ENCODE data around the gene NFX1.
"Not testable (repeated sequence)": the region's sequence is repeated elsewhere in the genome, so short reads cannot be mapped to it uniquely, and the experiment has no call there.

Gene NFX1

GRCh38 chr9:33393581-33393980 is 103.3 kb downstream of the NFX1 start:
- H3K4me3 ChIP-seq (replicated peaks; ENCODE audit: insufficient read depth, low read length): no peak overlapping the region
- DNase-seq (ENCODE audit: low read depth in 1 of 2, low spot score in 1 of 2): no peak
- no peaks in the 10 kb centered on the region for H3K27me3 ChIP-seq (ENCODE audit: insufficient read depth, poor library complexity, severe bottlenecking)
- no peak overlapping the region for H3K27ac ChIP-seq (replicated peaks)
- TF ChIP-seq SPI1 (IDR thresholded peaks at IDR 0.05; ENCODE audit: borderline replicate concordance, low read depth) (no peak), POLR2AphosphoS5 (IDR thresholded peaks at IDR 0.05; ENCODE audit: low read depth) (no peak), GABPA (IDR thresholded peaks at IDR 0.05; ENCODE audit: low read depth) (no peak), CTCF (IDR thresholded peaks at IDR 0.05; ENCODE audit: insufficient read depth, low read length) (no peak), REST (IDR thresholded peaks at IDR 0.05; ENCODE audit: insufficient replicate concordance, low read depth) (no peak)

GRCh38 chr9:33393986-33394385 is 103.7 kb downstream of the NFX1 start:
- H3K4me3 ChIP-seq (replicated peaks; ENCODE audit: insufficient read depth, low read length); DNase-seq (ENCODE audit: low read depth in 1 of 2, low spot score in 1 of 2); H3K27ac ChIP-seq (replicated peaks); H3K27me3 ChIP-seq (ENCODE audit: insufficient read depth, poor library complexity, severe bottlenecking): not testable (repeated sequence)

- H3K27me3 ChIP-seq (ENCODE audit: insufficient read depth, poor library complexity, severe bottlenecking); H3K27ac ChIP-seq (replicated peaks); H3K4me3 ChIP-seq (replicated peaks; ENCODE audit: insufficient read depth, low read length); DNase-seq (ENCODE audit: low read depth in 1 of 2, low spot score in 1 of 2): not testable (repeated sequence)
Observed at GRCh38 chr9:33395159-33395879, 105.0 kb downstream of the NFX1 start.

- not testable (repeated sequence) for DNase-seq (ENCODE audit: low read depth in 1 of 2, low spot score in 1 of 2); H3K27me3 ChIP-seq (ENCODE audit: insufficient read depth, poor library complexity, severe bottlenecking); H3K27ac ChIP-seq (replicated peaks); H3K4me3 ChIP-seq (replicated peaks; ENCODE audit: insufficient read depth, low read length)
Observed at GRCh38 chr9:33397801-33398200, 107.5 kb downstream of the NFX1 start.

GRCh38 chr9:33399047-33399446 is 108.7 kb downstream of the NFX1 start:
- H3K27me3 ChIP-seq (ENCODE audit: insufficient read depth, poor library complexity, severe bottlenecking); DNase-seq (ENCODE audit: low read depth in 1 of 2, low spot score in 1 of 2); H3K27ac ChIP-seq (replicated peaks); H3K4me3 ChIP-seq (replicated peaks; ENCODE audit: insufficient read depth, low read length): not testable (repeated sequence)

GRCh38 chr9:33401809-33402208 is 111.5 kb downstream of the NFX1 start:
- H3K27me3 ChIP-seq (ENCODE audit: insufficient read depth, poor library complexity, severe bottlenecking); H3K4me3 ChIP-seq (replicated peaks; ENCODE audit: insufficient read depth, low read length); H3K27ac ChIP-seq (replicated peaks); DNase-seq (ENCODE audit: low read depth in 1 of 2, low spot score in 1 of 2): not testable (repeated sequence)

GRCh38 chr9:33402371-33402770 is 112.1 kb downstream of the NFX1 start, which contains the start of gene AQP7:
AQP7 (minus strand) TSS chr9:33402568; CDS start chr9:33401262, 1,306 bp downstream.
- not testable (repeated sequence) for H3K27me3 ChIP-seq (ENCODE audit: insufficient read depth, poor library complexity, severe bottlenecking); DNase-seq (ENCODE audit: low read depth in 1 of 2, low spot score in 1 of 2); H3K27ac ChIP-seq (replicated peaks); H3K4me3 ChIP-seq (replicated peaks; ENCODE audit: insufficient read depth, low read length)

Data from HL-60 (cell line).